KMS-11 (cell line): ENCODE measurements around the gene AKR1C2.
"Not testable (repeated sequence)": the region's sequence is repeated elsewhere in the genome, so short reads cannot be mapped to it uniquely, and the experiment has no call there.

Experiments used
- H2AFZ ChIP-seq: fragments of 200-600 bp; sonication (generic); 2 replicates; pipeline ENCODE4 v1.6.1; 2016; ENCODE audit warnings: antibody characterized with exemption, mixed run types, low read depth
- H3K27ac ChIP-seq: fragments of 200-600 bp; sonication (generic); 2 replicates; pipeline ENCODE4 v1.6.1; 2016; ENCODE audit warnings: mild to moderate bottlenecking, mixed run types
- H3K27me3 ChIP-seq: fragments of 200-600 bp; sonication (generic); 2 replicates; pipeline ENCODE4 v1.6.1; 2017; ENCODE audit warnings: mild to moderate bottlenecking, low read depth, mixed run types, moderate library complexity; ENCODE audit not compliant: insufficient read depth
- H3K36me3 ChIP-seq: fragments of 200-600 bp; sonication (generic); 2 replicates; pipeline ENCODE4 v1.6.1; 2017; ENCODE audit warnings: mild to moderate bottlenecking, mixed run types; ENCODE audit not compliant: insufficient read depth
- H3K4me1 ChIP-seq: fragments of 200-600 bp; sonication (generic); 2 replicates; pipeline ENCODE4 v1.6.1; 2016; ENCODE audit warnings: mild to moderate bottlenecking, low read depth, mixed run types; ENCODE audit not compliant: poor library complexity, severe bottlenecking
- H3K4me2 ChIP-seq: fragments of 200-600 bp; sonication (generic); 2 replicates; pipeline ENCODE4 v1.7.0; 2016; ENCODE audit warnings: mild to moderate bottlenecking, mixed run types
- H3K4me3 ChIP-seq: fragments of 200-600 bp; sonication (generic); IDR thresholded peaks from 2 replicates; pipeline ENCODE4 v1.6.1; 2017; ENCODE audit warnings: low read depth, low read length, mixed read lengths; ENCODE audit not compliant: insufficient read depth
- H3K79me2 ChIP-seq: fragments of 200-600 bp; sonication (generic); 2 replicates; pipeline ENCODE4 v1.6.1; 2016; ENCODE audit warnings: low read depth, mixed run types; ENCODE audit not compliant: insufficient read depth
- H3K9ac ChIP-seq: fragments of 200-600 bp; sonication (generic); 2 replicates; pipeline ENCODE4 v1.6.1; 2016; ENCODE audit warnings: mild to moderate bottlenecking, mixed run types
- H4K20me1 ChIP-seq: fragments of 200-600 bp; sonication (generic); 2 replicates; pipeline ENCODE4 v1.6.1; 2016; ENCODE audit warnings: mild to moderate bottlenecking, mixed run types; ENCODE audit not compliant: insufficient read depth
- TF ChIP-seq, protein P1 (sequence below): fragments of 200-600 bp; sonication (generic); conservative IDR thresholded peaks from 2 replicates; pipeline ENCODE4 v1.6.1; 2017; ENCODE audit warnings: low read depth, mild to moderate bottlenecking, antibody characterized with exemption, low read length, moderate library complexity, mixed read lengths

AKR1C2 gene

DNA sequence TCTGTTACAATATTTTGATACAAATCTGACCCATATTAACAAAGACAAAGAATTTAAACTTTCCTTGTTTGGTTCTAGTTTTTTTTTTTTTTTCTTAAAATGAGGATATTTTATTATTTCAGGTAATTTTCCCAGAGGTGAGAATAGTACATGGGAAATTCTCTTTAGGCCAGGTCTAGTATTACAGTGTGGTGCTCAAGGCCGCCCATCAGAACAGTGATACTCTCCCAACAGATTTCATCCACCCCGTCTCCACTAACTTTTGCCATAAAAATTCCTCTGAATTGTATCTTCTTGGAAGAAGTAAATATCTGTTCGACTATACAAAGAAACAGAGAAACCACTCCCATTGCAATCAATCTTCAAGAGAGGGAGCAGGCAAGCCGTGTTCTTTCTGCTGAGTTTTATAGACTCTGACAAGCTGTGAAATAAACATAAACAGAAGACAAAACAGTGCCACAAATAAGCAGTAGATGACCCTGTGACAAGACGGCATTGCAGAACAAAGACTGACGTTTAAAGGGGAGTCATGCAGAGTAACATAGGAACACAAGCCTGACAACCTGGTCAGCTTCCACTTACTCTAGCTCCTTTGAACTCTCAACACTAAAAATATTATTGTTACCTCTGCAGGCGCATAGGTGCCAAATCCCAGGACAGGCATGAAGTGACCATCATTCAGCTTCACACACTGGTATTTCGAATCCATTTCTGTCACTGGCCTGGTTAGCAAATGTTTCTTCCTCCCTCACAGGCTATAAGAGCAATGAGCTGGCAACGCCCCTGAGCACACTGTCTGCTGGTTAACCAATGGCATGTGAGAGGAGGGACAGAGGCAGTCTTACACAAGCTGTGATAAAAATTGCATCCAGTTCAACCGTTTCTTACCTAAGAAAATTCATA, at the start of gene AKR1C2:
TSS of gene AKR1C2 (minus strand) at position 731 of the 903 bp plus-strand sequence. CDS start at position 709, 22 bp downstream.
- H3K27ac ChIP-seq, H3K79me2 ChIP-seq, H3K36me3 ChIP-seq, H2AFZ ChIP-seq, H3K27me3 ChIP-seq, H3K4me1 ChIP-seq, H3K4me2 ChIP-seq, H3K4me3 ChIP-seq, H3K9ac ChIP-seq, H4K20me1 ChIP-seq: not testable (repeated sequence)

DNA sequence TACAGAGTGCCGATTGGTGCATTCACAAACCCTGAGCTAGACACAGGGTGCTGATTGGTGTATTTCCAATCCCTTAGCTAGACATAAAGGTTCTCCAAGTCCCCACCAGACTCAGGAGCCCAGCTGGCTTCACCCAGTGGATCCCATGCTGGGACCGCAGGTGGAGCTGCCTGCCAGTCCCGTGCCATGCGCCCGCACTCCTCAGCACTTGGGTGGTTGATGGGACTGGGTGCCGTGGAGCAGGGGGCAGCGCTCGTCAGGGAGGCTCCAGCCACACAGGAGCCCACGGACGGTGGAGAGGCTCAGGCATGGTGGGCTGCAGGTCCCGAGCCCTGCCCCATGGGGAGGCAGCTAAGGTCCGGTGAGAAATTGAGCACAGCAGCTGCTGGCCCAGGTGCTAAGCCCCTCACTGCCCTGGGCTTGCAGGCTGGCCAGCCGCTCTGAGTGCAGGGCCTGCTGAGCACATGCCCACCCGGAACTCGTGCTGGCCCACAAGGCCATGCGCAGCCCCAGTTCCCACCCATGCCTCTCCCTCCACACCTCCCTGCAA, 49.4 kb upstream of the AKR1C2 start:
- not testable (repeated sequence) for H3K27me3 ChIP-seq, H3K79me2 ChIP-seq, H2AFZ ChIP-seq, H4K20me1 ChIP-seq, H3K27ac ChIP-seq, H3K4me1 ChIP-seq, H3K9ac ChIP-seq, H3K4me3 ChIP-seq, H3K4me2 ChIP-seq, H3K36me3 ChIP-seq

DNA sequence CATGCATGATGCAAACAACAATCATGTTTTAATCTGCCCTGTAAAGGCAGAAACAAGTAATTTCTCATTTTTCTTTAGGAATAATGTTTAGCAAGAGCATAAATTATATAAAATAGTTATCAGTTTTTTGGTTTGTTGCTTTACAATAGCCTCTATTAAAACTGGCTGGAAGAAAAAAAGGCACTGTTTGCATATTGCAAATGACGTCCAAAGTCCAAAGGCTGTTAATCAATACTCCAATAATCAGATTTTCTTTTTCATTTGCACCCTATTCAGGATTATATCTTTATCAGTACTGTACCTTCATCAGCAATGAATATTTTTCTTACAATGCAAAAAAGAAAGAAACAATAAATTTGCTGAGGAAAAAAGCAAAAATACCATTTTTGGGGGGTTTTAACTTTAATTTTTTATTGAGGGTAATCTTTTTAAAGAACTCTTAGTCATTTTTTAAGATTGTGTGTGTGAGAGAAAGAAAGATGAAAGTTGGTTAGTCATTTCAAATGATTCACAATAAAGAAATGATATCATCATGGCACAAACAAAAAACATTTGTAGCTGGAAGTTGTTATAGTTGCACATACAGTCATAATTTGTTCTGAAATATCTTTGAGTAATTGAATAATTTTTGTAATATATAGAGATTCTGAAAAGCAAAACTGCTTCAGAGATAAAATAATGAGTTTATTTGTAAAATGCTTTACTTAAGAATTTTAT, 44.4 kb upstream of the AKR1C2 start:
- Histone ChIP-seq H3K4me1 (no peaks in the 10 kb centered on the region), H3K27ac (no peak overlapping the region), H3K36me3 (no peaks in the 10 kb centered on the region), H4K20me1 (no peaks in the 10 kb centered on the region), H3K4me2 (no peak overlapping the region), H2AFZ (no peak overlapping the region), H3K27me3 (no peaks in the 10 kb centered on the region), H3K79me2 (no peaks in the 10 kb centered on the region), H3K9ac (no peak overlapping the region), H3K4me3 (no peak overlapping the region)
- TF ChIP-seq, protein P1, sequence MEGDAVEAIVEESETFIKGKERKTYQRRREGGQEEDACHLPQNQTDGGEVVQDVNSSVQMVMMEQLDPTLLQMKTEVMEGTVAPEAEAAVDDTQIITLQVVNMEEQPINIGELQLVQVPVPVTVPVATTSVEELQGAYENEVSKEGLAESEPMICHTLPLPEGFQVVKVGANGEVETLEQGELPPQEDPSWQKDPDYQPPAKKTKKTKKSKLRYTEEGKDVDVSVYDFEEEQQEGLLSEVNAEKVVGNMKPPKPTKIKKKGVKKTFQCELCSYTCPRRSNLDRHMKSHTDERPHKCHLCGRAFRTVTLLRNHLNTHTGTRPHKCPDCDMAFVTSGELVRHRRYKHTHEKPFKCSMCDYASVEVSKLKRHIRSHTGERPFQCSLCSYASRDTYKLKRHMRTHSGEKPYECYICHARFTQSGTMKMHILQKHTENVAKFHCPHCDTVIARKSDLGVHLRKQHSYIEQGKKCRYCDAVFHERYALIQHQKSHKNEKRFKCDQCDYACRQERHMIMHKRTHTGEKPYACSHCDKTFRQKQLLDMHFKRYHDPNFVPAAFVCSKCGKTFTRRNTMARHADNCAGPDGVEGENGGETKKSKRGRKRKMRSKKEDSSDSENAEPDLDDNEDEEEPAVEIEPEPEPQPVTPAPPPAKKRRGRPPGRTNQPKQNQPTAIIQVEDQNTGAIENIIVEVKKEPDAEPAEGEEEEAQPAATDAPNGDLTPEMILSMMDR: no peak

DNA sequence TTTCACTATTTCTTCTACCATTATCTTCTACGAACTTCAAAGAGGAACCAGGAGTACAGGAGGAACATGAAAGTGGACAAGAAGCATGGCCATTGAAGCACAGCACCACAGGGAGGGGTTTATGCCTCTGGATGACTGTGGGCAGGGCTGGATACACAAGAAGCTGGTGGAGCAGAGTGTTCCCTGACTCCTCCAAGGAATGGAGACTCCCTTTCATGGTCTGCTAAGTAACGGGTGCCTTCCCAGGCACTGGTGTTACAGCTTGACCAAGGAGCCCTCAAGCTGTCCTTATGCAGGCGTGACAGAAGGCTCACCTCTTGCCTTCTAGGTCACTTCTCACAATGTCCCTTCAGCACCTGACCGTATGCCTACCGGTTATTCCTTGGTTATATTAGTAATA, 43.4 kb upstream of the AKR1C2 start:
- H3K79me2 ChIP-seq, H3K36me3 ChIP-seq, H3K4me2 ChIP-seq, H4K20me1 ChIP-seq, H3K27ac ChIP-seq, H2AFZ ChIP-seq, H3K4me3 ChIP-seq, H3K27me3 ChIP-seq, H3K9ac ChIP-seq, H3K4me1 ChIP-seq: not testable (repeated sequence)

DNA sequence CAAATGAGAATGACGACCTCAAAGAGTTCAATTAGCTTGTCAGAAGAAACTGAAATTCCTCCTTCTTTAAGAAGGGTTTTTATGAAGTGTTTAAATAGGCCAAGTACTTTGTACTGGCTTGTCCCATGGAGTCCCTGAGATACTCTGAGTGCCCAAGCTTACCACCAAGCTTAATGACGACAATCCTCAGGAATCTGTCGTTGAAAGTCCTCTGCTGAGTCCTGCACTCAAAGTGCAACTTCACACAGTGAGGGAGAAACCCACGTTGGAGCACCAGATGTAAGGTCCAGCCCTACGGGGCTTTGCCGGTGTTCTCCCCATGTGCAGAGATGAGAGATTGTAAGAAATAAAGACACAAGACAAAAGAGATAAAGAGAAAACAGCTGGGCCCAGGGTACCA, 42.8 kb upstream of the AKR1C2 start:
- no peak overlapping the region for H2AFZ ChIP-seq
- H3K27ac ChIP-seq: no peak overlapping the region
- no peak overlapping the region for H3K4me3 ChIP-seq
- H3K9ac ChIP-seq: no peak overlapping the region
- TF ChIP-seq, protein P1: no peak
- H3K27me3 ChIP-seq: no peaks in the 10 kb centered on the region
- no peaks in the 10 kb centered on the region for H3K79me2 ChIP-seq
- H3K36me3 ChIP-seq: no peaks in the 10 kb centered on the region
- H4K20me1 ChIP-seq: no peaks in the 10 kb centered on the region
- no peaks in the 10 kb centered on the region for H3K4me1 ChIP-seq
- no peak overlapping the region for H3K4me2 ChIP-seq
